ENCODE measurements around the gene ABR. TPM values are rescaled to one million over a fixed set of nuclear protein-coding genes. Genes with fewer than 3 reads are reported as not detected.
A peak's percentile ranks its signal among the peaks of the same experiment; 100 is the strongest.
"Not testable (repeated sequence)": the region's sequence is repeated elsewhere in the genome, so short reads cannot be mapped to it uniquely, and the experiment has no call there.

The ABR gene
- total RNA-seq, 1 experiment from 2014 or later, result 5.6 TPM

DNA sequence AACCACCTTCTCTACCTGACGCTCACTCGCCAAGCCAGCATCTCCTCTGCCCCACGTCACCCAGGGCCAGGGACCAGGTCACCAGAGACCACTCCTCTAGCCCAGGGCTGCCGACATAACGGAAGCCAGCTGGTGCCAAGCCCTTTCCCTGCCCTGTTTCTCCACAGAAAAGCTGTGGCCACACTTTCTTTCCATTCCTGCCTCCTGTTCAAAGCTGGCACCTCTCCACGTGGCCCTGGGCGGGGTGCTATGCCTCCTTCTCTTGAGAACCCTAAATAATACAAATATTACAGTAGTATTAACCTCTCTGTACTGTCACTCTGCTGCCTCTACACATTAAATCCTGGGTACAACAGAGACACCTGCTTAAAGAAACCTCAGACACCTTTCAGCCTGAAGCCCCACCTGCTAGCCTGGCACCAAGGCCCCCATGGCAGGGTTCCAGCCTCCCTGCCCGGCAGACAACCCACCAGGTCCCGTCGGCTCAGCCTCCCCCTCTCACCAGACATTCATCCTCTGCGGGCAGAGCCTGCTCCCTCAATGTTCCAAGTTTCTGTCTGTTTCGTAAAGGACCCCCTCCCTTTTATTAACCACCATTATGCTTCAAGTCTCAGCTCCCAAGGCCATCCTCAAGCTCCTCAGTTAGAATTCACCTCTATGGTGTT, 120.5 kb downstream of the ABR start:
- H3K4me1 ChIP-seq, result peaks cover 16% of the 10 kb centered on the region
- no peak for DNase-seq
- H3K4me3 ChIP-seq, result no peak overlapping the region
- no peak overlapping the region for H3K27ac ChIP-seq
- no peaks in the 10 kb centered on the region for H3K27me3 ChIP-seq
- no peaks in the 10 kb centered on the region for H3K9me3 ChIP-seq (replicated peaks)
- no peaks in the 10 kb centered on the region for H3K36me3 ChIP-seq

DNA sequence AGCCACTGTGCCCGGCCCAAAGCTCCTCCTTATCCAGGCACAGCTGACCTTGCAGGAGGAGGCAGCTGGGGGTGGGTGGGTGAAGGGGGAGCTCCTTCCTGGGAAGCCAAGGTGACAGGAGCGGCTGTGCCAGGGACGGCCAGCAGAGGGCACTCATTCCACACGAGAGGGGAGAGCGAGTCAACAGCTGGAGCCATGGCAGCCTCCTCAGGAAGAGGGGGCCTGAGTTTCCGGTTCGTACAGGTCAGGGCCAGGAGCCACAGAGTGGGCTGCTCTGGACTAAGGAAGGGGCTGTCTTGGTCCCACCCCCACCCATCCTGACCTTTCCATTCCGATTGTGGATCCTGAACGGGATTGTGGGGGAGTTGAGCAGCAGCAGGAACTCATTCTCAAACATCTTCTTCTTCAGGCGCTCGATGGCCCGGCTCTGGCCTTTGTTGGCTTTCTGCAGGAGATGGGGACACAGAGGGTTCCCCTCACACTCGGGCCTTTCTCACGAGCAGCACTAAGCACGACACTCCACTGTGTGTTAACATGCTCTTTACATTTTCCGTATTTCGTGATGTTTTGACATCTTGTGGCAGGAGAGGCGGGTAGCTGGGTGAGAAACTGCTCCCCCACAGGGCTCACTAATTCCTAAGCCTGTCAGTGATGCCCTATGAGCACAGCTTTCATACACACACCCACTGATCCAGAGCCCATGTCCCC, 121.2 kb downstream of the ABR start:
- Histone ChIP-seq H3K27ac (no peak overlapping the region), H3K9me3 (replicated peaks) (no peaks in the 10 kb centered on the region), H3K27me3 (no peaks in the 10 kb centered on the region), H3K36me3 (no peaks in the 10 kb centered on the region), H3K4me1 (peaks cover 16% of the 10 kb centered on the region), H3K4me3 (no peak overlapping the region)
- DNase-seq, result peak; percentile 68 to 77

DNA sequence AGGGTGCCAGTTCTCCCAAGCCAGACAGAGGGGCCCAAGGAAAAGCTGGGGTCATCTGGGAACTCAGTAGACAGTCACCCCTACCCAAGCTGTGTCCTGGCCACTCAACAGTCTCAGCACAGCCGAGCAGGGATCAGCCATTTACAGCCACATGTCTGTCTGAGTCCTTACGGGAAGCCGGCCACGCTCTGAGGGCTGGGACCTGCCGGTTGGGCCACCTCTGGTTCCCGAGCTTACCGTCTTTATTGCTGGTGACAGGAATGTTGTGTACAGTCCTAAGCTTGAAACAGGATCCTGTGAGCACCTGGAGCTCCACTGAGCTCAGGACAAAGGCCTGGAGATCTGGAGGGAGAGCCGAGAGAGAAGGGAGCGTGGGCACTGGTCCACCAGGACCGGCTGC, 123.0 kb downstream of the ABR start:
- peak; percentile 24 to 61 for DNase-seq
- Histone ChIP-seq H3K4me1 (peaks cover 16% of the 10 kb centered on the region), H3K27ac (peak overlapping the region; percentile 63), H3K4me3 (peak overlapping the region; percentile 51), H3K27me3 (no peaks in the 10 kb centered on the region), H3K36me3 (no peaks in the 10 kb centered on the region), H3K9me3 (replicated peaks) (no peaks in the 10 kb centered on the region)

DNA sequence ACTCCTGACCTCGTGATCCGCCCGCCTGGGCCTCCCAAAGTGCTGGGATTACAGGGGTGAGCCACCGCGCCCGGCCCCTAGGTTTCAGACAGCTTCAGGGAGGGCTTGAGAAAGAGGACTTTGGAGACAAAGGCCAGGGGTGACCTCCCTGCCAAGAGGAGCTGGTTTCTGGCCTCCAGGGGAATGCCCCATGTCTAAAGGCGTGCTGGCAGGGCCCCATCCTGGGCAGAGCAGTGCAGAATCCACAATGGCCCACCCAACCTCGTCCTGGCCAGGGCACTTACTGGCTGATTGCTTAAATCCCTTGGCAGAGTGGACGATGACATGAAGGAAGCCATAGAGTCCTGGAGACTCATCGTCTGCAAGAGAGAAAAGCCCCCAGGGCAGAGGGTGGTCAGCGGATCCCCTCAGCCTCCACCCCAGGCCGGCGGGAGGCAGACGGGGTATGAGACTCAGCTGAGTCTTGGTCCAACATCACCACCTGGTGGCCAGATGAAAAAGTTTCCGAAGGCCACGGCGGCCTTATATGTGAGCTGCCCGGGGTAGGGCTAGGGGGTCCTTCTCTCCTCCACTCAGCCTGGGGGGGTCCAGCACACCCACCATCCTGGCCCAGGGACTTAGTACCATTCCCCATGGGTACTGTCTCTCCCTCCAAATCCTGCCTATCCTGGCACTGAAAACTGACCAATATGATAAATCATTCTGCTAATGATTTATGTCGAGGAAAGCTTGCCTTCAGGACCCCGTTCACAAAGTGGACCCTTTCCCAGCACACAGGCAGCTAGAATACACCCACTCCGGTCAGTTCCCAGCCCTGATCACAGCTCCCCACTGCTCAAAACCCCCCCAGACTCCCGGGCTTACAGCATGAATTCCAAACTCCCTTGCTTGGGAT, 123.8 kb downstream of the ABR start:
- peak; percentile 80 to 88 for DNase-seq
- peak overlapping the region; percentile 63 for H3K27ac ChIP-seq
- no peaks in the 10 kb centered on the region for H3K36me3 ChIP-seq
- H3K4me1 ChIP-seq, result peaks cover 10% of the 10 kb centered on the region
- H3K27me3 ChIP-seq, result no peaks in the 10 kb centered on the region
- no peaks in the 10 kb centered on the region for H3K9me3 ChIP-seq (replicated peaks)
- peak overlapping the region; percentile 51 for H3K4me3 ChIP-seq

GRCh38 chr17:1055231-1055630, 124.5 kb downstream of the ABR start:
- Histone ChIP-seq H3K4me3 (no peak overlapping the region), H3K4me1 (peaks cover 7% of the 10 kb centered on the region), H3K27ac (no peak overlapping the region), H3K27me3 (no peaks in the 10 kb centered on the region), H3K36me3 (no peaks in the 10 kb centered on the region), H3K9me3 (replicated peaks) (no peaks in the 10 kb centered on the region)
- DNase-seq, result no peak

- no peak for DNase-seq
- Histone ChIP-seq H3K27ac (no peak overlapping the region), H3K4me1 (peaks cover 7% of the 10 kb centered on the region), H3K9me3 (replicated peaks) (no peaks in the 10 kb centered on the region), H3K36me3 (no peaks in the 10 kb centered on the region), H3K4me3 (no peak overlapping the region), H3K27me3 (no peaks in the 10 kb centered on the region)
Measured at GRCh38 chr17:1054656-1055055, 125.1 kb downstream of the ABR start.

DNA sequence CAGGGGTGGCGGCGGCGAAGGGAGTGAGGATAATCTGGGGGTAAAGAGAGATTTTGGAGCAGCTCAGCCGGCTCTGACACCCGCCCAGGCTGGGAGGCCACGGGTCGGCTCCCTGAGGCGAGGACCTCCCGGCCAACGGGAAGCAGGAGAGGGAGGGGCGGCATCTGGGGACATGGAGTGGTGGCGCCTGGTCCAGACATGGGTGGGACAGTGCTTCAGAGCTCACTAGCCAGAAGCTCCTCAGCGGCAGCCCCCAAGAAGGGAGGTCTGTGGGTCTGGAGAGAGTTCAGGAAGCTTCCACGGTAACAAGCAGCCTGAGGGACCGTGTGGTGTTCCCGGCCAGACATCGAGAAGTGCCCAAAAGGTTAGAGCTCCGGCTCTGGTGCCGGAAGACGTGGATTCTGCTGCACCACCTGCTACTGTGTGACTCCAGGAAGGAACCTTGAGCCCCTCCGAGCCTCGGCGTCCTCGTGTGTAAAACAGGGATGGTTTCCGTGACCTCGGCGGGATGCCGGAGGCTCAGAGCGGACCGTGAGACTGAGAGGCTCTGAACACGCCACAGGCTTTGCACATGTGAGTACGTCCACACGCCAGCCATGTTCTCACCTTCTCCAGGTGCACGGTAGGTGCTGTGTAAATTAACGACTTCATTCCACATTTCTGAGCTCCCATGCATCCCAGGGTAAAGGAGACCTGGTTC, 126.0 kb downstream of the ABR start:
- H3K27me3 ChIP-seq, result no peaks in the 10 kb centered on the region
- H3K4me1 ChIP-seq, result peaks cover 7% of the 10 kb centered on the region
- H3K27ac ChIP-seq, result no peak overlapping the region
- no peak for DNase-seq
- no peaks in the 10 kb centered on the region for H3K36me3 ChIP-seq
- no peak overlapping the region for H3K4me3 ChIP-seq
- H3K9me3 ChIP-seq (replicated peaks), result no peaks in the 10 kb centered on the region

- DNase-seq, result no peak
- Histone ChIP-seq H3K9me3 (replicated peaks) (no peaks in the 10 kb centered on the region), H3K4me1 (no peaks in the 10 kb centered on the region; the same call in 1 of the 2 replicates), H3K4me3 (no peak overlapping the region), H3K36me3 (no peaks in the 10 kb centered on the region), H3K27ac (no peak overlapping the region), H3K27me3 (no peaks in the 10 kb centered on the region)
Measured at GRCh38 chr17:1050996-1051925, 128.5 kb downstream of the ABR start.

DNA sequence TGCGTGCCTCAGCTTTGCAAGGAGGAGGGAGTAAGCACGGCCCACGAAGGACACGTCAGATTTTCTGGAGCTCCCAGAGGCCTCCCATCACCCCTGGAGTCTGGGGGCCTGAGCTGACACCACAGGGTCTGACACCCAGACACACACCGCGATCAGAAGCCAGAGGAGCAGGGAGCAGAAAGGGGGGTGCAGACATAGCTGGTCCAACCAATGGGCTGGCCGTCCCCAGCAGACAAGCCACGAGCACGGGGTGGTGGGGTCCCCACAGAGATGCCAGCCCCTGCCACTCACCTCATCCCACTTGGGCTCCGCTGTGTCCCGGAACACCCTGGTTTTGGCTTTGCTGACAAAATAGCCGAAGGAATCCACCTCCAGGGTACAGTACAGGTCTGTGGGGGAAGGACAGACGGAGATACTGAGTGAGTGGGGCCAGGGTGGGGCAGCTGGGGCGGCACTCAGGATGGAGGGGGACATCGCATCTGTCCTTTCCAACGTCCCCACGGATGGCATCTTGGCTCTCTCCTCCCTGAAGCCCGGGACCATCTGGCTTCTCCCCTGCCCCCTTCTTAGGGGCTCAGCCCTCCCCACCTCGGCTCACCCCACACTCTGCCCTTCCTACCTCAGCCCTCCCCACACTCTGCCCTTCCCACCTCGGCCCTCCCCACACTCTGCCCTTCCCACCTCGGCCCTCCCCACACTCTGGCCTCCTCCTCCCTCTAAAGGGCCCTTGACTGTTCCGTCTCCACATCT, 129.4 kb downstream of the ABR start:
- H3K27ac ChIP-seq, result no peak overlapping the region
- H3K27me3 ChIP-seq, result no peaks in the 10 kb centered on the region
- no peak for DNase-seq
- H3K36me3 ChIP-seq, result no peaks in the 10 kb centered on the region
- H3K4me1 ChIP-seq, result no peaks in the 10 kb centered on the region
- H3K4me3 ChIP-seq, result no peak overlapping the region
- H3K9me3 ChIP-seq (replicated peaks), result no peaks in the 10 kb centered on the region

- H3K4me1 ChIP-seq, result no peaks in the 10 kb centered on the region
- H3K27me3 ChIP-seq, result no peaks in the 10 kb centered on the region
- no peak overlapping the region for H3K27ac ChIP-seq
- H3K36me3 ChIP-seq, result no peaks in the 10 kb centered on the region
- no peaks in the 10 kb centered on the region for H3K9me3 ChIP-seq (replicated peaks)
- DNase-seq, result no peak
- H3K4me3 ChIP-seq, result no peak overlapping the region
Measured at GRCh38 chr17:1049446-1050225, 130.1 kb downstream of the ABR start.

- H3K4me3 ChIP-seq; H3K36me3 ChIP-seq; H3K27me3 ChIP-seq; H3K27ac ChIP-seq; H3K4me1 ChIP-seq; DNase-seq; H3K9me3 ChIP-seq (replicated peaks): not testable (repeated sequence)
Measured at GRCh38 chr17:1048516-1049115, 131.2 kb downstream of the ABR start.

GRCh38 chr17:1047879-1048470, 131.8 kb downstream of the ABR start:
- no peak for DNase-seq
- Histone ChIP-seq H3K9me3 (replicated peaks) (no peaks in the 10 kb centered on the region), H3K4me3 (no peak overlapping the region), H3K27me3 (no peaks in the 10 kb centered on the region), H3K27ac (no peak overlapping the region), H3K4me1 (no peaks in the 10 kb centered on the region), H3K36me3 (no peaks in the 10 kb centered on the region)

Measured in SJCRH30 (cell line).